Activated B cell treated with CpG ODN at 0.5 μM for 24 hours (primary cell): ENCODE measurements around the gene GPR180. TPM values are rescaled to one million over a fixed set of nuclear protein-coding genes. Genes with fewer than 3 reads are reported as not detected.

Experiments
- ATAC-seq: fragments of 200-7000 bp; cut with Tn5 transposase; one replicate; pipeline ENCODE4 v1.10.0; 2021; ENCODE audit warnings: low read depth, mild to moderate bottlenecking, moderate library complexity
- CTCF ChIA-PET: fragments of 350-600 bp; sonication (Branson Sonifier 250); formaldehyde crosslinking; loops from one replicate; lab custom pipeline; 2021; ENCODE audit warnings: antibody characterized with exemption; lab: Charles Lee
- POLR2A ChIA-PET: fragments of 350-600 bp; sonication (Branson Sonifier 250); formaldehyde crosslinking; loops from one replicate; lab custom pipeline; 2021; ENCODE audit warnings: antibody characterized with exemption; lab: Charles Lee
- DNase-seq: peaks from one replicate; pipeline ENCODE4 v3.0.0; 2022
- H3K27ac Mint-ChIP-seq: one replicate; pipeline ENCODE4 v1.8.0; 2020; ENCODE audit warnings: mixed read lengths
- H3K27me3 Mint-ChIP-seq: one replicate; pipeline ENCODE4 v1.8.0; 2021; ENCODE audit warnings: mixed read lengths
- H3K36me3 Mint-ChIP-seq: one replicate; pipeline ENCODE4 v1.8.0; 2021; ENCODE audit warnings: low read depth, mixed read lengths
- H3K4me1 Mint-ChIP-seq: one replicate; pipeline ENCODE4 v1.8.0; 2021; ENCODE audit warnings: mixed read lengths
- H3K4me3 Mint-ChIP-seq: one replicate; pipeline ENCODE4 v1.8.0; 2020; ENCODE audit warnings: mild to moderate bottlenecking, mixed read lengths
- H3K9me3 Mint-ChIP-seq: one replicate; pipeline ENCODE4 v1.8.0; 2020; ENCODE audit warnings: mixed read lengths
- intact Hi-C: fragments of 100-400 bp; cut with micrococcal nuclease; formaldehyde crosslinking; loops from one replicate; pipeline ENCODE4 v1.15.1; 2024
- total RNA-seq: library from RNA; stranded (reverse); gene quantifications from 2 replicates; pipeline ENCODE4 v1.2.3, GENCODE V29; 2022
- TF ChIP-seq, protein P1 (sequence below): fragments of 200-600 bp; IDR thresholded peaks from one replicate; pipeline ENCODE4 v1.8.0; 2022; ENCODE audit warnings: antibody characterized with exemption, mild to moderate bottlenecking

Gene GPR180
- total RNA-seq, 1 donor from 2014 or later, result 5.1 TPM

DNA sequence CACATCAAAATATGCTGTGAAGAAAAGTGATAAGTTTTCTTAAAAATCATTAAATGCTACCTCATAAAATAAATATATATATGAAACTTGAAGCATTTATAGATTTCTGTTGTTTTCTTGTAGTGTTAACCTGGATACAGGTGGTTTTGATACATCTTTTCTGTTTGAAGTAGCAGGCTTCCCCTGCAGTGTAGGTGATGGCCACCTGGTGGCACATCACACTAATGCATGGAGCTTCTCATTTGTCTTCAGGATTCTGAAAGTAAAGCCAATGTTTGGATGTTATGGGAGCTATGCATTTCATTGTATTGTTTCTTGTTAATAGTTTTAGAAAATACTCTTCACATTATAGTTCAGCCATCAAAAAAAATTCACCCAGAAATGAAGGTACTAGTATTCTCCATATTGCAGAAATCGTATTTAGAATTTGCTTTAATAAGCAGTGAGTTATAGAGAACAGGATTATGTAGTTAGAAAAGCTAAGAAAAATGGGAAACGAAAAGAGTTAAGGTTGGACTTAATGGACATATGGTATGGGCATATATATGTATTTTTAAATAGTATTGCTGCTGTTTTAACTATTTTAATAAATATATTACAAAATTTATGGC is 18.7 kb downstream of the GPR180 start:
- DNase-seq (no peak), ATAC-seq (no peak)
- Mint-ChIP-seq H3K27me3 (no peaks in the 10 kb centered on the region), H3K27ac (no peak overlapping the region), H3K4me3 (no peak overlapping the region), H3K4me1 (peaks cover 3% of the 10 kb centered on the region), H3K36me3 (peaks cover 42% of the 10 kb centered on the region), H3K9me3 (no peaks in the 10 kb centered on the region)
- intact Hi-C loops, result loop anchor here (1.0 to 5.0 kb wide), 2 partner anchors 784 to 857 kb away; no protein-coding TSS in a partner anchor
- POLR2A ChIA-PET, result no interaction called here
- CTCF ChIA-PET, result interaction anchor here (1.2 to 9.2 kb wide), 4 partner anchors 9 to 784 kb away, joined by 3 to 240 read pairs (median 6); no protein-coding TSS in a partner anchor
- TF ChIP-seq, protein P1, sequence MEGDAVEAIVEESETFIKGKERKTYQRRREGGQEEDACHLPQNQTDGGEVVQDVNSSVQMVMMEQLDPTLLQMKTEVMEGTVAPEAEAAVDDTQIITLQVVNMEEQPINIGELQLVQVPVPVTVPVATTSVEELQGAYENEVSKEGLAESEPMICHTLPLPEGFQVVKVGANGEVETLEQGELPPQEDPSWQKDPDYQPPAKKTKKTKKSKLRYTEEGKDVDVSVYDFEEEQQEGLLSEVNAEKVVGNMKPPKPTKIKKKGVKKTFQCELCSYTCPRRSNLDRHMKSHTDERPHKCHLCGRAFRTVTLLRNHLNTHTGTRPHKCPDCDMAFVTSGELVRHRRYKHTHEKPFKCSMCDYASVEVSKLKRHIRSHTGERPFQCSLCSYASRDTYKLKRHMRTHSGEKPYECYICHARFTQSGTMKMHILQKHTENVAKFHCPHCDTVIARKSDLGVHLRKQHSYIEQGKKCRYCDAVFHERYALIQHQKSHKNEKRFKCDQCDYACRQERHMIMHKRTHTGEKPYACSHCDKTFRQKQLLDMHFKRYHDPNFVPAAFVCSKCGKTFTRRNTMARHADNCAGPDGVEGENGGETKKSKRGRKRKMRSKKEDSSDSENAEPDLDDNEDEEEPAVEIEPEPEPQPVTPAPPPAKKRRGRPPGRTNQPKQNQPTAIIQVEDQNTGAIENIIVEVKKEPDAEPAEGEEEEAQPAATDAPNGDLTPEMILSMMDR, result no peak

DNA sequence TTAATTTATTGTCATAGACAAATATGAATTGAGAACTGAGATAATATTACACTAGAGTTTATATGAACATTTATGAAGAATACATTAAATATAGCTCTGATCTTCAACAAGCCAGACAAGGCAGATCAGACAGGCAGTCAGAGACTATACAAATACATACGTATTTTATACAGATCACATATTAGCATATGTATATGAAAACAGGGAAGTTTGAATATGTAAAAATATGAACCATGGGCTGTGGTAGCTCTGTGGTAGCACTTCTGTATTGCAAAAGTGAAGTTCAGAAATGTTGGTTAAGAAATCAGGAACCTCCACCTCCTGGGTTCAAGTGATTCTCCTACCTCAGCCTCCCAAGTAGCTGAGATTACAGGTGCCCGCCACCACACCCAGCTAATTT is 20.7 kb downstream of the GPR180 start:
- ChIA-PET CTCF (interaction anchor here (0.7 kb wide), 1 partner anchor 186 kb away, joined by 4 read pairs; no protein-coding TSS in a partner anchor), POLR2A (no interaction called here)
- H3K27me3 Mint-ChIP-seq, result no peaks in the 10 kb centered on the region
- no peaks in the 10 kb centered on the region for H3K4me1 Mint-ChIP-seq
- intact Hi-C loops, result loop anchor here (5.0 kb wide), 1 partner anchor 855 kb away; no protein-coding TSS in a partner anchor
- peaks cover 46% of the 10 kb centered on the region for H3K36me3 Mint-ChIP-seq
- H3K27ac Mint-ChIP-seq, result no peak overlapping the region
- H3K9me3 Mint-ChIP-seq, result no peaks in the 10 kb centered on the region
- no peak overlapping the region for H3K4me3 Mint-ChIP-seq
- ATAC-seq, result no peak
- DNase-seq, result no peak
- TF ChIP-seq, protein P1, result no peak

DNA sequence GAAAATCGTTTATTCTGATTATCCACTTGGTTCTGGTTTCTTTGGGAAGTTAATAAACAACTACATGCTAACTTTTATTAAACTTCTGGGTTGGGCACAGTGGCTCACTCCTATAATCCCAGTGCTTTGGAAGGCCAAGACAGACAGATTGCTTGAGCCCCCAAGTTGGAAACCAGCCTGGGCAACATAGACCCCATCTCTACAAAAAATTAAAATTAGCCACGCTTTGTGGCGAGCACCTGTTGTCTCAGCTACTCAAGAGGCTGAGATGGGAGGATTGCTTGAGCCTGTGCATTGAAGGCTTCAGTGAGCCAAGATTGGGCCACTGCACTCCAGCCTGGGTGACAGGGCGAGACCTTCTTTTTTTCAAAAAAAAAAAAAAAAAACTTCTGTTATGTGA is 21.7 kb downstream of the GPR180 start:
- no peak overlapping the region for H3K4me3 Mint-ChIP-seq
- POLR2A ChIA-PET, result no interaction called here
- peaks cover 50% of the 10 kb centered on the region for H3K36me3 Mint-ChIP-seq
- H3K9me3 Mint-ChIP-seq, result no peaks in the 10 kb centered on the region
- no peak overlapping the region for H3K27ac Mint-ChIP-seq
- no peak for ATAC-seq
- CTCF ChIA-PET, result no interaction called here
- no peak for DNase-seq
- no peaks in the 10 kb centered on the region for H3K4me1 Mint-ChIP-seq
- H3K27me3 Mint-ChIP-seq, result no peaks in the 10 kb centered on the region
- intact Hi-C loops, result loop anchor here (5.0 kb wide), 1 partner anchor 854 kb away; no protein-coding TSS in a partner anchor
- TF ChIP-seq, protein P1, result no peak

DNA sequence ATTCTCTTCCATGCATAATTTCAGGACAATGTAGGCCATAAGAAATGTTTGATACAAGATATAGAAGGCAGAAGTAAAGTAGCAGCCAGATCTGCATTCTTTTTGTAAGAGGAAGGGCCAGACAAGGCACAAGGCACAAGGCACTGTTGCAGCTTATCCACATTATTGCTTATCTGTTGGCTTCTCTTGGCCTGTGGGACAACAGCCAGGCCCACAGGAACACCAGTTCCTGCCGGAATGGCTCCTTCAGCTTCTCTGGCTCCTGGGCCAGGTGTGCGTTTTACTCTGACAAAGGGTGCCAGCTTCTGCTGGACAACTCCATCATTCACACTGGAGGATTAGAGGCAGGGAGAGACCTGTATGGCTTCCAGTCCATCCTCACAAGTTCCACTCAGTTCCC is 29.2 kb downstream of the GPR180 start:
- ATAC-seq, result no peak
- CTCF ChIA-PET, result interaction anchor here (0.6 to 1.4 kb wide), 2 partner anchors 13 to 1176 kb away, joined by 3 read pairs; no protein-coding TSS in a partner anchor

More for the DNA sequence above, 29.2 kb downstream of the GPR180 start:
- Mint-ChIP-seq H3K4me1 (no peaks in the 10 kb centered on the region), H3K27ac (no peak overlapping the region), H3K9me3 (no peaks in the 10 kb centered on the region), H3K4me3 (no peak overlapping the region), H3K27me3 (no peaks in the 10 kb centered on the region), H3K36me3 (peaks cover 28% of the 10 kb centered on the region)
- TF ChIP-seq, protein P1, result no peak
- POLR2A ChIA-PET, result no interaction called here
- no peak for DNase-seq
- intact Hi-C loops, result no loop called here
